Mammary epithelial cell (primary cell): ENCODE data around the gene ACY1.

Experiments used
- CTCF ChIP-seq, 2 donors: IDR thresholded peaks in 1 of 2; conservative IDR thresholded peaks in 1 of 2; 2 replicates each; pipeline ENCODE4 v1.5.1; 2011 to 2012; ENCODE audit warnings: inconsistent platforms in 2 of 2, low read length in 2 of 2, mild to moderate bottlenecking in 2 of 2, control low read depth in 1 of 2, low read depth in 1 of 2; ENCODE audit not compliant: insufficient read depth in 1 of 2; ENCODE audit errors: extremely low read depth in 1 of 2
- EZH2 ChIP-seq: IDR thresholded peaks from 2 replicates; pipeline ENCODE4 v1.6.1; 2012; ENCODE audit warnings: low read length, inconsistent platforms, borderline replicate concordance

- no peak for TF ChIP-seq CTCF (conservative IDR thresholded peaks at IDR 0.05 in 1 of 2, IDR thresholded peaks at IDR 0.05 in 1 of 2; ENCODE audit: extremely low read depth in 1 of 2, insufficient read depth in 1 of 2, low read depth in 1 of 2, low read length in 2 of 2)
- no peak for TF ChIP-seq EZH2
Measured at GRCh38 chr3:51960386-51960785, 22.9 kb upstream of the ACY1 start.
